Colonic mucosa (tissue), 4 donors: ENCODE results near the gene ARHGAP35. TPM values are rescaled to one million over a fixed set of nuclear protein-coding genes. Genes with fewer than 3 reads are reported as not detected.
A peak's percentile ranks its signal among the peaks of the same experiment; 100 is the strongest.
"Not testable (repeated sequence)": the region's sequence is repeated elsewhere in the genome, so short reads cannot be mapped to it uniquely, and the experiment has no call there.

Source experiments
- DNase-seq: peaks from one replicate; pipeline ENCODE4 v3.0.0-alpha.2; 2020
- H3K27ac ChIP-seq: fragments of 200-600 bp; one replicate; pipeline ENCODE4 v1.8.0; 2021
- H3K27me3 ChIP-seq: fragments of 200-600 bp; one replicate; pipeline ENCODE4 v1.8.0; 2021
- H3K36me3 ChIP-seq: fragments of 200-600 bp; one replicate; pipeline ENCODE4 v1.8.0; 2021
- H3K4me1 ChIP-seq: fragments of 200-600 bp; one replicate; pipeline ENCODE4 v1.8.0; 2021; ENCODE audit warnings: mild to moderate bottlenecking
- H3K4me3 ChIP-seq: fragments of 200-600 bp; one replicate; pipeline ENCODE4 v1.8.0; 2021
- H3K9ac ChIP-seq, 2 donors: one replicate each; pipeline ENCODE4 v1.7.0; 2013; ENCODE audit warnings: control low read depth in 2 of 2, low read depth in 2 of 2, low read length in 2 of 2
- H3K9me3 ChIP-seq: fragments of 200-600 bp; one replicate; pipeline ENCODE4 v1.8.0; 2021
- intact Hi-C: fragments of 100-400 bp; cut with DNase I; formaldehyde crosslinking; loops from one replicate; pipeline ENCODE4 v1.14.1; 2022
- total RNA-seq, 2 donors: library from RNA; stranded (reverse); fragmentation: NEBNext Ultra II Directional in 1 of 2; extraction: Animal tissue kit (Norgen Biotek cat#: 25700) in 1 of 2; gene quantifications; one replicate each; pipeline ENCODE4 v1.2.1, GENCODE V29; 2021
- TF ChIP-seq, protein P1 (sequence below): fragments of 200-600 bp; IDR thresholded peaks from one replicate; pipeline ENCODE4 v1.8.0; 2022; ENCODE audit warnings: antibody characterized with exemption, mild to moderate bottlenecking
- donor health status: healthy.
- donor health status: DM: no; HTN: no; CAD: no.
- donor health status: DM: no; HTN: no; CAD: no.

Gene ARHGAP35
- total RNA-seq, 2 donors from 2014 or later: 45.1 to 61.3 TPM

DNA sequence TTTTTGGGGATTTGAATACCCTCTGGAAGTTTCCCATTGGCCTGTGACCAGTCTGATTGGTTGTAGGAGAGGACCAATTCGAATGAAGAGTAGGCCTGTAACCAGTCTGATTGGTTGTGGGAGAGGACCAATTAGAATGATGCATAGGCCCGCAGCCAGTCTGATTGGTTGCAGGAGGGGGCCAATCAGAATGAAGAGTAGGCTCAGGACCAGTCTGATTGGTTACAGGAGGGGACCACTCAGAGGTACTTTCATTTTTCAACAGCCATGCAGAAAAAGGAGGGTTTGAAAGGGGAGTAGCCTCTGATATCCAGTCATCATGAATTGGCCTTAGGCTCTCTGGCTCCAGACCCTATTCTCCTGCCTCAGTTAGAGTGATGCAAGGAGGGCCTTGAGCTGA is 42.0 kb upstream of the ARHGAP35 start:
- Histone ChIP-seq H3K27me3 (no peaks in the 10 kb centered on the region), H3K36me3 (no peaks in the 10 kb centered on the region), H3K9ac (no peak overlapping the region), H3K27ac (no peak overlapping the region), H3K4me3 (no peak overlapping the region), H3K9me3 (no peaks in the 10 kb centered on the region), H3K4me1 (peaks cover 16% of the 10 kb centered on the region)
- intact Hi-C loops: no loop called here
- TF ChIP-seq, protein P1, sequence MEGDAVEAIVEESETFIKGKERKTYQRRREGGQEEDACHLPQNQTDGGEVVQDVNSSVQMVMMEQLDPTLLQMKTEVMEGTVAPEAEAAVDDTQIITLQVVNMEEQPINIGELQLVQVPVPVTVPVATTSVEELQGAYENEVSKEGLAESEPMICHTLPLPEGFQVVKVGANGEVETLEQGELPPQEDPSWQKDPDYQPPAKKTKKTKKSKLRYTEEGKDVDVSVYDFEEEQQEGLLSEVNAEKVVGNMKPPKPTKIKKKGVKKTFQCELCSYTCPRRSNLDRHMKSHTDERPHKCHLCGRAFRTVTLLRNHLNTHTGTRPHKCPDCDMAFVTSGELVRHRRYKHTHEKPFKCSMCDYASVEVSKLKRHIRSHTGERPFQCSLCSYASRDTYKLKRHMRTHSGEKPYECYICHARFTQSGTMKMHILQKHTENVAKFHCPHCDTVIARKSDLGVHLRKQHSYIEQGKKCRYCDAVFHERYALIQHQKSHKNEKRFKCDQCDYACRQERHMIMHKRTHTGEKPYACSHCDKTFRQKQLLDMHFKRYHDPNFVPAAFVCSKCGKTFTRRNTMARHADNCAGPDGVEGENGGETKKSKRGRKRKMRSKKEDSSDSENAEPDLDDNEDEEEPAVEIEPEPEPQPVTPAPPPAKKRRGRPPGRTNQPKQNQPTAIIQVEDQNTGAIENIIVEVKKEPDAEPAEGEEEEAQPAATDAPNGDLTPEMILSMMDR: no peak
- no peak for DNase-seq

DNA sequence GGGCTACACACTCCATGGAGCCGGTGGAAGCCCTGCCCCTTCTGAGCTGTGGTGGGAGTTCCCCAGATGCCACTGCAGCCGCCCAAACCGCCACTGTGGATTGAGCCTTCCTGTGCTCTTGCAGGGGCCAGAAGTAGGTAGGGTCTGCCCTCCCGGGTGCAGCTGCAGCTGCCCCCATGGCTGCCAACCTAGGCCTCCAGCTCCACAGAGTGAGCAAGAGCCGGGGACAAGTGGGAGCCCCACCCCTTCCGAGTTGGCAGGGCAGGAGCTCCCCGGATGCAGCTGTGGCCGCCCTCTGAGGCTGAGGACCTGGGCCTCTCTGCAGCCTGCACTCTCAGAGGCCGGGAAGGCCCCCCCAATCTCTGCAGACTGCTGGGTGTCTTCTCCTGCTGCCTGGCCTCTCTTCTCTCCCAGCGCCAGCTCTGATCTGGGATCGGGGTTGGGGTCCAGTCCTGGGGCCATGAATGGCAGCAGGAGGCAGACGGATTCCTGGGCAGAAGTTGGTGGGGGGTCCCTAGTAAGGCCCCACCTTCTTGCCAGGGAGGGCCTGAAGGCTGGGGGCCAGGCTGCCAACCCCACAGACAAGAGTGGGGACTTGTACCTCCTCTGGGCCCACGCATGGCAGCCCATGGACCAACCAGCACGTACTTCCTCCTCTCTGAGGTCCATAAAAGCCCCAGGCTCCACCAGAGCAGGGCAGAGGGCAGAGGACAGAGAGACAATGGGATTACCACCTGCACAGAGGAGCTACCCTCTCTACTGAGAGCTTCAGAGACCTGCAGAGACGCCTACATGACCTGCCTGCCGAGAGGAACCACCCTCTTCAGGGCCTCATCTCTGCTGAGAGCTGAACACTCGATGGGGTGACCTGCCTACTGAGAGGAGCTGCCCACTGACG is 39.0 kb upstream of the ARHGAP35 start:
- Histone ChIP-seq H3K27me3 (no peaks in the 10 kb centered on the region), H3K9me3 (no peaks in the 10 kb centered on the region), H3K4me3 (no peak overlapping the region), H3K9ac (peak overlapping the region in 1 of 2 donors; percentile 62), H3K27ac (peak overlapping the region; percentile 55), H3K36me3 (no peaks in the 10 kb centered on the region), H3K4me1 (peaks cover 16% of the 10 kb centered on the region)
- intact Hi-C loops: no loop called here
- TF ChIP-seq, protein P1: no peak
- DNase-seq: peak; percentile 58

GRCh38 chr19:46822410-46822787 is 38.4 kb upstream of the ARHGAP35 start:
- peak overlapping the region; percentile 55 for H3K27ac ChIP-seq
- H3K36me3 ChIP-seq, H3K4me3 ChIP-seq, intact Hi-C loops, DNase-seq, H3K9me3 ChIP-seq, H3K9ac ChIP-seq, H3K27me3 ChIP-seq: not testable (repeated sequence)
- H3K4me1 ChIP-seq: peaks cover 16% of the 10 kb centered on the region

- DNase-seq: no peak
- Histone ChIP-seq H3K9ac (no peak overlapping the region), H3K27me3 (no peaks in the 10 kb centered on the region), H3K36me3 (no peaks in the 10 kb centered on the region), H3K4me3 (no peak overlapping the region), H3K9me3 (no peaks in the 10 kb centered on the region), H3K27ac (no peak overlapping the region), H3K4me1 (peaks cover 16% of the 10 kb centered on the region)
- TF ChIP-seq, protein P1: no peak
- intact Hi-C loops: no loop called here
These were observed 37.7 kb upstream of the ARHGAP35 start for GRCh38 chr19:46823049-46823448.

GRCh38 chr19:46824890-46825730 is 35.7 kb upstream of the ARHGAP35 start:
- no peaks in the 10 kb centered on the region for H3K27me3 ChIP-seq
- TF ChIP-seq, protein P1: no peak
- H3K4me3 ChIP-seq: no peak overlapping the region
- intact Hi-C loops: no loop called here
- peaks cover 16% of the 10 kb centered on the region for H3K4me1 ChIP-seq
- H3K9ac ChIP-seq: no peak overlapping the region
- no peaks in the 10 kb centered on the region for H3K9me3 ChIP-seq
- peak overlapping the region; percentile 37 for H3K27ac ChIP-seq
- no peaks in the 10 kb centered on the region for H3K36me3 ChIP-seq
- no peak for DNase-seq
